GM18867 (cell line): ENCODE measurements around the gene DNAJC5.

Experiments used
- ATAC-seq: cut with Tn5 transposase; IDR thresholded peaks from one replicate; pipeline ENCODE4 v1.9.1; 2021; ENCODE audit warnings: mild to moderate bottlenecking, moderate library complexity; ENCODE audit not compliant: unreplicated experiment

The DNAJC5 gene

DNA sequence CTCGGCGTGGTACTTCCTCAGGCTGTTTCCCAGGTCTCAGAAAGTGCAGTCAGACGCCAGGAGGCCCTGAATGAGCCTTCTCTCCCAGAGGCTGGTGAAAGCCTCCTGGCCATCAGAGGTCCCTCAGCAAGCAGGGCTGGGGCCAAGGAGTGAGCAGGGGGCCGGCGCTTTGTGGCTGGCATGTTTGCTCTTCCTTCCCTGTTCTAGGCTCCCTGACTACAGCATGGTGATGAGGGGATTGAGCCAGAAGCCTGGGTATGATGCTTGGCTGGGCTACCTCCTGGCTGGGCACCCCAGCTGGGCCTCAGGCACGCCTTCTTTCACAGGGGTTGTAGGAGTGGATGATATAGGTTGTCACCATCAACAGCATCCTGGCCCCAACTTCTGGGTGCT lies 11.7 kb upstream of the DNAJC5 start:
- no peak for ATAC-seq

- no peak for ATAC-seq
Observed at GRCh38 chr20:63884506-63885263, 10.2 kb upstream of the DNAJC5 start.

- ATAC-seq: no peak
Observed at GRCh38 chr20:63885264-63886053, 9.5 kb upstream of the DNAJC5 start.

DNA sequence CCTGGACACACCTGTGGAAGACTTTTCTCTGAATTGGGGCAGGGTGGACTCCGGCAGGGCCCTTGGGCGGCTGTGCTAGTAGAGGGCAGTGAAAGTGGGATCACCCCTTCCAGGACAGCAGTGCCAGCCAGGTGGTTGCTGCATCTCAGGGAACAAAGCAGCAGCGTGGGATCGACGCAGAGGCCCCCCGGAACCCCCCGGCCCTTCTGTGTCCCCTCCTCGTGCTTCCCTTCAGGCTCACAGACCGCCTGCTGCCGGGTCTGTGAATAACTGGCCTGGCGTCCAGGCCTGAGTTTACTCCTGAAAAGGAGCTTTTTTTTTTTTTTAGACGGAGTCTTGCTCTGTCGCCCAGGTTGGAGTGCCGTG lies 8.9 kb upstream of the DNAJC5 start:
- ATAC-seq: no peak

DNA sequence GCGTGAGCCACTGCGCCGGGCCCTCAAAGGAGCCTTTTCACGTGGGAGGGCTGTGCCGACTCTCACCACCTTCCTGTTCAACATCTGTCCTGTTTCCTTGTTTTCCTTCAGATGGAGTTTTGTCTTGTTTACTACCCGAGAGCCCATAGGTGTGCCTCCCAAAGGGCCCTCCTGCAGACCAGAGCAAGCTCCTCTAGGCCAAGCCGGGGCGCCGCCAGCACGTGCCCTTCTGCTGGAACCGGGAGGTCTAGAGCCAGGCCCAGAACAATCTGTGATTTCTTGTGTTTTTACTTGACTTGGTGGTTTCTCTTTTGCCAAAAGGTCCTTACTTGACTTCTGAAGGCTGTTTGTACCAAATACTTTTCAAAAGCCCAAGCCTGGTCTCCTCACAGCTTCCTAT lies 8.0 kb upstream of the DNAJC5 start:
- no peak for ATAC-seq

- no peak for ATAC-seq
Observed at GRCh38 chr20:63889241-63890200, 5.4 kb upstream of the DNAJC5 start.

- no peak for ATAC-seq
Observed at GRCh38 chr20:63890201-63890576, 4.7 kb upstream of the DNAJC5 start.

GRCh38 chr20:63890616-63891015 lies 4.3 kb upstream of the DNAJC5 start:
- no peak for ATAC-seq

GRCh38 chr20:63891061-63892002 lies 3.6 kb upstream of the DNAJC5 start:
- ATAC-seq: no peak

- no peak for ATAC-seq
Observed at GRCh38 chr20:63892402-63892801, 2.5 kb upstream of the DNAJC5 start.

GRCh38 chr20:63893999-63894357 lies 948 bp upstream of the DNAJC5 start:
- ATAC-seq: no peak

- ATAC-seq: peak; percentile 8
Observed at GRCh38 chr20:63895202-63895951, 451 bp downstream of the DNAJC5 start.

DNA sequence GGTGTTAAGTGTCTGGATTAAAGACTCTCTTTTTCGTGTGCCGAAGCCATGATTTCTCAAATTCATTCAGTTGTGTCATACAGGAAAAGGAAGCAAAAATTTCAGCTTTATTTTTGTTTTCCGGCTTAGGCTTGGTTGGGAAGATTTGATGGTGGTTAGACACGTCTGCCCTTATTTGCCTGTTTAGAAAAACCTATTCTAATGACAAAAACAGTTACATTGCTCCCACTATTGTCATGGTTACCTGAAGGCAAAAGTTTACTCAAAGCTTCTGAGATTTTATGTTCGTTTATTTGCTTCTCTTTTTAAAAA lies 982 bp downstream of the DNAJC5 start:
- ATAC-seq: no peak

- ATAC-seq: no peak
Observed at GRCh38 chr20:63896264-63897105, 1.6 kb downstream of the DNAJC5 start.

GRCh38 chr20:63897978-63898561 lies 3.1 kb downstream of the DNAJC5 start:
- no peak for ATAC-seq

DNA sequence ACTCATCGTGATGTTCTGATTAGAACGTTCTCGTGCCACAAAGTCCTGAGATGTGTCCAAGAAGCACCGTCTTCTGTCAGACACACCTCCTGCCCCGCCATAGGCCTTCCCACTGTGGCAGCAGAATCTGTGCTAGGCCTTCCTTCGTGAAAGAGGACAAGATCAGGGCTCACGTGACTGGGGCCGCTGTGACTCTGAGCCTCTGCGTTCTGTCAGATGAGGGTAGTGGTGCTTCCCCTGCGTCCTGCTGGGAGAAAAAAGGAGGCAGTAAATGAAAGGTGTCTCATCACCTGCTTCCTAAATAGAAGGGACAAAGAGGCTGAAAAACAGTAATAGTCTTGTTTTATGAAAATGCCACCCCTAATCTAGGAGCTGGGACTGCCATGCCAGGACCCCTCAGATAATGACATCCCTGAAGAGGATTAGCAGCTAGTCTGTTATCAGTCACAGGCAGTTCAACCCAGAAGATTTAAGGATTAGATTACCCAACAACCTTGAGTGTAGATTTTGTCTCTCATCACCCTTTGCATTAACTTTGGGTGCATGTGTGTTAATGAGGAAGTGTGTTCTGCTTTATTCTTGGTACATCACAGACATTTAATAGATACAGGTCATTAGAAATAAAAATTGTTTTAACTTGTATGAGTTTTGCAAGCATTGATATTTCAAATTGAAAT lies 4.1 kb downstream of the DNAJC5 start:
- ATAC-seq: no peak

GRCh38 chr20:63900413-63900812 lies 5.5 kb downstream of the DNAJC5 start:
- no peak for ATAC-seq
